ENCODE measurements around the gene DCST1. TPM values are rescaled to one million over a fixed set of nuclear protein-coding genes. Genes with fewer than 3 reads are reported as not detected.
A peak's percentile ranks its signal among the peaks of the same experiment; 100 is the strongest.

DCST1 gene
- total RNA-seq, 1 experiment from 2014 or later: 0.32 TPM

DNA sequence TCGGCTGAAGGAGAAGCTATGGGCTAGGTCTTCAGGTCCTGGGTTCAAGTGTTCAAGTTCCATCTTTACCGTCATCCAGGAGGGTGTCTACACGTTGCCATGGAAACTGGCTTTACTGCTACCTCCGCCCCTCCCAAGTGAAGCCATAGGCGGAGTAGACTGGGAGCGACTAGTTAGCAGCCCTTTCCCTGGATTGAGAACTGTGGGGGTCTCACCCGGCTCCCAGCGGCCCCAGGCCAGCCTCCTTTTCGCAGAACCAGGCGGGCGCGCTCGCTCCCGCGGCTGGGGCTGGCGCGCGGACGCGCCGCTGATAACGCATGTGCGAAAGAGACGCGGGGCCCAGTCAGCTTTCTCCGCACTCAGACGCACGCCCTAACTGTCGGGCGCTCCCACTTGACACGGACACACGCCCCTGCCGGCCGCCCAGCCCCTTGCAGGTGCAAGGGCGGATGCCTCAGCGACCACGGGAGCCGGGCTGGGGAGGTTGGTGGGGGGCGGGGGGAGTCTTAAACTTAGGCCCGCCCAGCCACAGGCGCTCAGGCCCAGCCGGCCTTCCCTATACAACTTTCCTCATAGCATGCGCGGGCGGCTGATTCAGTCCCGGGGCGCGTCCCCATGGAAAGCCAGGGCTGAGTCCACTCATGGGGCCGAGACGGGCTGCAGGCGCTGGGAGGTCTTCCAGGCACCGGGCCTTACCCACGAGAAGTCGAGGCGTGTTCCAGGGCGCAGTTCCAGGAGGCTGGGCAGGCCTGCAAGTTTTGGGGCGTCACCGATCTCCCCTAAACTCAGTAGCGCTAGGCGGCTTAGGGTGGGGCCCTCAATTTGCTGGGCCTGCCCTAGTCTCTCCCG lies 37.3 kb downstream of the DCST1 start:
- intact Hi-C loops (cut with micrococcal nuclease): loop anchor here (2.0 kb wide), 1 partner anchor 14 kb away; no protein-coding TSS in a partner anchor
- peak overlapping the region; percentile 72 for H3K4me2 ChIP-seq (ENCODE audit: low read length)
- DNase-seq (ENCODE audit: low read depth, low spot score) (no peak), ATAC-seq (peak; percentile 96)
- H2AFZ ChIP-seq (ENCODE audit: low read depth, low read length, poor library complexity, severe bottlenecking): no peak overlapping the region
- ChIA-PET POLR2A (no interaction called here), CTCF (interaction anchor here (0.6 to 1.6 kb wide), 2 partner anchors 9 to 14 kb away, joined by 3 to 5 read pairs; no protein-coding TSS in a partner anchor), RAD21 (ENCODE audit: low non-redundant PET in 1 of 2, low total read pairs in 2 of 2, uncharacterized antibody in 2 of 2, unreplicated experiment in 2 of 2) (no interaction called here)
- peak overlapping the region; percentile 46; the same call in 1 of the 2 replicates for H3K9ac ChIP-seq (ENCODE audit: low read length)
- no peaks in the 10 kb centered on the region for H3K9me2 ChIP-seq (ENCODE audit: insufficient read depth)
- BruUV-seq (replicated peaks): no TSS peak
- H3K36me3 ChIP-seq (ENCODE audit: control insufficient read depth in 1 of 2, insufficient read depth in 2 of 2, low read length in 2 of 2): peaks cover 0 to 13% of the 10 kb centered on the region in 2 experiments; a peak in 2 of 4 replicates
- H3K27ac ChIP-seq (ENCODE audit: low read depth, low read length): no peak overlapping the region
- peaks cover 12 to 23% of the 10 kb centered on the region in 2 experiments for H3K4me1 ChIP-seq (ENCODE audit: control insufficient read depth in 1 of 2, insufficient read depth in 2 of 2, low read length in 2 of 2)
- H3K27me3 ChIP-seq (ENCODE audit: insufficient read depth, low read length): no peaks in the 10 kb centered on the region
- no peaks in the 10 kb centered on the region for H4K20me1 ChIP-seq (ENCODE audit: insufficient read depth)
- no peaks in the 10 kb centered on the region for H3K79me2 ChIP-seq (ENCODE audit: insufficient read depth, low read length)
- no peaks in the 10 kb centered on the region for H3K9me3 ChIP-seq (ENCODE audit: control insufficient read depth in 1 of 2, insufficient read depth in 1 of 2, low read depth in 1 of 2, low read length in 2 of 2)
- H3K4me3 ChIP-seq (replicated peaks in 1 of 2; ENCODE audit: low read depth in 1 of 2, low read length in 2 of 2): peak overlapping the region; percentile 30 to 45
- TF ChIP-seq FOSL1 (IDR thresholded peaks at IDR 0.05; ENCODE audit: low read depth) (no peak), CBX3 (IDR thresholded peaks at IDR 0.05; ENCODE audit: low read depth) (no peak), SIN3A (IDR thresholded peaks at IDR 0.05; ENCODE audit: low read depth) (no peak), EGR1 (IDR thresholded peaks at IDR 0.05; ENCODE audit: low read depth) (no peak), YY1 (IDR thresholded peaks at IDR 0.05; ENCODE audit: extremely low read depth, insufficient replicate concordance, low read depth, low read length) (no peak), SRF (IDR thresholded peaks at IDR 0.05; ENCODE audit: low read depth) (no peak), EZH2 (IDR thresholded peaks at IDR 0.05) (no peak), ATF3 (IDR thresholded peaks at IDR 0.05) (no peak), ZNF274 (IDR thresholded peaks at IDR 0.05; ENCODE audit: low read depth, low read length) (no peak), CTCF (IDR thresholded peaks at IDR 0.05 in 2 of 3, conservative IDR thresholded peaks at IDR 0.05 in 1 of 3; ENCODE audit: borderline replicate concordance in 1 of 3, insufficient read depth in 1 of 3, low read depth in 2 of 3, low read length in 2 of 3) (peak in 2 of 3 experiments; percentile 42 to 61; a peak in 4 of 6 replicates), RAD21 (IDR thresholded peaks at IDR 0.05; ENCODE audit: low read depth) (no peak), SP1 (IDR thresholded peaks at IDR 0.05; ENCODE audit: low read depth) (no peak), ZFX (IDR thresholded peaks at IDR 0.05) (0 out of 2 replicates have a peak, but pooled peaks have one; percentile 43), TCF7L2 (IDR thresholded peaks at IDR 0.05; ENCODE audit: borderline replicate concordance, extremely low read depth, insufficient read depth, insufficient read length) (peak; percentile 9), JUND (IDR thresholded peaks at IDR 0.05) (no peak), POLR2AphosphoS5 (IDR thresholded peaks at IDR 0.05; ENCODE audit: low read depth, low read length) (peak; percentile 59; the same call in 1 of the 2 replicates), ELF1 (IDR thresholded peaks at IDR 0.05; ENCODE audit: borderline replicate concordance, low read depth) (no peak), EZH2phosphoT487 (IDR thresholded peaks at IDR 0.05; ENCODE audit: borderline replicate concordance) (no peak), POLR2A (IDR thresholded peaks at IDR 0.05; ENCODE audit: borderline replicate concordance, extremely low read depth, insufficient read depth, insufficient read length) (no peak)
- TF ChIP-seq, protein P1, sequence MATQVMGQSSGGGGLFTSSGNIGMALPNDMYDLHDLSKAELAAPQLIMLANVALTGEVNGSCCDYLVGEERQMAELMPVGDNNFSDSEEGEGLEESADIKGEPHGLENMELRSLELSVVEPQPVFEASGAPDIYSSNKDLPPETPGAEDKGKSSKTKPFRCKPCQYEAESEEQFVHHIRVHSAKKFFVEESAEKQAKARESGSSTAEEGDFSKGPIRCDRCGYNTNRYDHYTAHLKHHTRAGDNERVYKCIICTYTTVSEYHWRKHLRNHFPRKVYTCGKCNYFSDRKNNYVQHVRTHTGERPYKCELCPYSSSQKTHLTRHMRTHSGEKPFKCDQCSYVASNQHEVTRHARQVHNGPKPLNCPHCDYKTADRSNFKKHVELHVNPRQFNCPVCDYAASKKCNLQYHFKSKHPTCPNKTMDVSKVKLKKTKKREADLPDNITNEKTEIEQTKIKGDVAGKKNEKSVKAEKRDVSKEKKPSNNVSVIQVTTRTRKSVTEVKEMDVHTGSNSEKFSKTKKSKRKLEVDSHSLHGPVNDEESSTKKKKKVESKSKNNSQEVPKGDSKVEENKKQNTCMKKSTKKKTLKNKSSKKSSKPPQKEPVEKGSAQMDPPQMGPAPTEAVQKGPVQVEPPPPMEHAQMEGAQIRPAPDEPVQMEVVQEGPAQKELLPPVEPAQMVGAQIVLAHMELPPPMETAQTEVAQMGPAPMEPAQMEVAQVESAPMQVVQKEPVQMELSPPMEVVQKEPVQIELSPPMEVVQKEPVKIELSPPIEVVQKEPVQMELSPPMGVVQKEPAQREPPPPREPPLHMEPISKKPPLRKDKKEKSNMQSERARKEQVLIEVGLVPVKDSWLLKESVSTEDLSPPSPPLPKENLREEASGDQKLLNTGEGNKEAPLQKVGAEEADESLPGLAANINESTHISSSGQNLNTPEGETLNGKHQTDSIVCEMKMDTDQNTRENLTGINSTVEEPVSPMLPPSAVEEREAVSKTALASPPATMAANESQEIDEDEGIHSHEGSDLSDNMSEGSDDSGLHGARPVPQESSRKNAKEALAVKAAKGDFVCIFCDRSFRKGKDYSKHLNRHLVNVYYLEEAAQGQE (IDR thresholded peaks at IDR 0.05; ENCODE audit: low read depth): no peak
- TF ChIP-seq, protein P2, sequence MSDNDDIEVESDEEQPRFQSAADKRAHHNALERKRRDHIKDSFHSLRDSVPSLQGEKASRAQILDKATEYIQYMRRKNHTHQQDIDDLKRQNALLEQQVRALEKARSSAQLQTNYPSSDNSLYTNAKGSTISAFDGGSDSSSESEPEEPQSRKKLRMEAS (IDR thresholded peaks at IDR 0.05): peak; percentile 54; the same call in 1 of the 2 replicates
